ENCODE measurements around the gene CDKL5.
"Not testable (repeated sequence)": the region's sequence is repeated elsewhere in the genome, so short reads cannot be mapped to it uniquely, and the experiment has no call there.

The CDKL5 gene

GRCh38 chrX:18578546-18578945, 153.1 kb downstream of the CDKL5 start:
- DNase-seq, result no peak

DNA sequence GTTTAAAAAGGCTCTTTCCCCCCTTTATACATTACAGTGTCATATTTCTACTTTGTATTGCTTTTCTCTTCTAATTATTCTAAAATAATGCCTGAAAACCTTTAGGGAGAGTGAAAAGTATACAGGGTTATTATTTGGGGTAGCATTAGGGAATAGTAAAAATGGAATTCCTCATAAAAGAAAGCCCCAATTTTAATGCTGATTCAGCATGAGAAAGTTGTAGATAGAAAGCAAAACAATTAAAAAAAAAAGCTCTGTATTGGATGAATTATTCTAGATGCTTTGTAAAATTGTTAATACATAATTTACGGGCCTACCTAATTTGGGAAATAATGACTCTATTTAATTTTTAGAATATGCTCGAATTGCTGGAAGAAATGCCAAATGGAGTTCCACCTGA, 154.1 kb downstream of the CDKL5 start:
- no peak for DNase-seq

GRCh38 chrX:18582910-18583493, 157.6 kb downstream of the CDKL5 start:
- DNase-seq, result no peak

GRCh38 chrX:18589292-18589691, 163.9 kb downstream of the CDKL5 start:
- DNase-seq, result not testable (repeated sequence)

DNA sequence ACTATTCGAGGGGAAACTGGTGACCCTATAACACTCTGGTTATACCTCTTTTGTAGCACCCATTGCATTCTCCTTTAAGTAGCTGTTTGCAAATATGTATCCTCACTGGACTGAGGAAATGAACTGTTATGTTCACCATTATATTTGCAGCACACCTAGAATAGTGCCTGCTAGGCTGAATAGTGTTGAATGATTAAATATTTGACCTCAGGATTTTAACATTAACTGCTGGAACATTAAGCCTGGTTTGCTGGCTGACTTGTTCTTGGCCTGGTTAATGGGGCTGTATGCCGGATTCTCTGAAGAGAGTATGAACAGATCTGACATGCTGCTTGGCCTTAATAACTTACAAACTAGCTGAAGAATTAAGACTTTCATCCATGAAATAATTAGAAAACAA, 166.4 kb downstream of the CDKL5 start:
- no peak for DNase-seq

DNA sequence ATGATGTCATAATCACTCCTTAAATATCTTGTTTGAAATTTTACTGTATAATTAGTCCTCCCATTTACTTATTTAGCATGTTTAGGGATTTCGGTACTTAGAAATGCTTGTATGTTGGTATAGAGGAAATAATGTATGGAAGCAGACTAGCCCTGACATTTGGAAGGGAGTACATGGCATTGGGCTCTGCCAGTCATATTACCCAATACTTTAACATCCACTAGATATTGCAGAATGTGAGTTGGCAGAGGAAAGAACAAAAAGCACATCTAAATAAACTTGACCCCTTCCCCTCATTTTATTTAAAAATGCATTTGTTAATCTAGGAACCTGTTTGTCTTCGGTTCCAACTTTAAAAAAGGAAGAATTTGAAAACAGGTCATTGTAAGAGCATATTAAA, 168.7 kb downstream of the CDKL5 start:
- DNase-seq, result no peak

DNA sequence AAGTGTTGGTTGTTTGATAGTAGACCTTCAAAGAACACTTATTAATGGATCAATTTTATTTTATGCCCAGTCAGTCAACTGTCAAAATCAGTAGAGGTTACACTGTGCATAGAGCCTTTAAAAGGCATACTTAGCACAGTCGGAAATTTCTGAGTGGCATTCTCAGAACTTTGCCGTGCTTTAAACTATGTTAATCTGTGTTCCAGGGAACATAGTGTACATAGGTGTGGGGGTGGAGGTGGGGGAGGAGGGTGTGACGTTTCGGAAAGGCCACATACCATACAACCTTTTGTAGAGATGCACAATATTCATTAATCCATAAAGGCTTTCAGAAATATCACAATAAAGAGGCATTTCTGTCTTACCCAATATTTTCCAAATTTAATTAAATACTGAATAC, 170.7 kb downstream of the CDKL5 start:
- DNase-seq, result no peak

- no peak for DNase-seq
Observed at GRCh38 chrX:18598413-18598812, 173.0 kb downstream of the CDKL5 start.

DNA sequence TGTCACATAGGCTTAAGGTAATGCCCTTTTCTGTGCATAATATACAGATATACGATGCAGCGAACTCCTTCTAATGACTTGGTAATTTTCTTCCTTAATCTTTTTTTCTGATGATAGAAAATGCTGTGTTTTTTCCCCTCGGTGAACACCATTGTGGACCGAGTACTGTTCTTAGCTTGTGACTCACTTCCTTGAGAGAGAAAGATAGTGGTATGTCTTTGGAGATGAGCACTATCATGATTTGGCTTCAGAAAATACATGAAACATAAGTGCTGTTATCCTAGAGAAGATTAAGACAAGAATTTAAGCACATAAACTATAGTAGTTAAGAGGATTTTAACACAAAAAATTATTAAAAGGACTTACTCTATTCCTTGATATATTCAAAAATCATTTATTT, 182.6 kb downstream of the CDKL5 start:
- no peak for DNase-seq

DNA sequence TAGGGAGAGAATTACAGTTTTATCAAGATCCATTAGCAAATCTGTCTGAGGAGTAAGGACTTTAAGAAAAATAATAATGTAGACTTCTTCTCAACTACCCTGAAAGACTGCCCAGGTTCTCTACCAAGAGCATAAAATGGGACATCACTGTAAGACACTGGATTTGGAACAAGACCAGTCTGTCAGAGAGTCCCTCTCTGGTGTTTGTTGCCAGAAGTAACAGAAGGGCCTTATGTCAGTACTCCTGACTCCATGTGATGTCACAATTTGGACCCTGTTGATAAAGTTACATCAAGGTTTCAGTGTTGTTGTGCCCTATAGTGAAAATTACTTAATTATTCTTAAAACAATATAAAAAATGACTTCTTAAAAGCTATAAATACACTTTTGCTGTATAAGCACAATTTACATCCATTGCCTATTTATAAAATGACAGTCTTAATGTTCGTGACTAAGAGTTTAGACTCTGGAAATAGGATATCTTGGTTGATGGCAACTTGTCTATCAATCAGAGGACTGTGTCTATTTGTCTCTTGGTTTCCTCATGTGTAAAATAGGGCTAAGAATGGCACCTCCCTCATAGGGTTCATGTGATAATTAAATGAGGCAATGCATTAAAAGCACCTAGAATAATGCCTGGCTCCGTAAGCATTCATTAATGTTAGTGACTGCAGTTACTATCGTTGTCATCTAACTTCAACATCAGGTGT, 188.7 kb downstream of the CDKL5 start:
- no peak for DNase-seq

DNA sequence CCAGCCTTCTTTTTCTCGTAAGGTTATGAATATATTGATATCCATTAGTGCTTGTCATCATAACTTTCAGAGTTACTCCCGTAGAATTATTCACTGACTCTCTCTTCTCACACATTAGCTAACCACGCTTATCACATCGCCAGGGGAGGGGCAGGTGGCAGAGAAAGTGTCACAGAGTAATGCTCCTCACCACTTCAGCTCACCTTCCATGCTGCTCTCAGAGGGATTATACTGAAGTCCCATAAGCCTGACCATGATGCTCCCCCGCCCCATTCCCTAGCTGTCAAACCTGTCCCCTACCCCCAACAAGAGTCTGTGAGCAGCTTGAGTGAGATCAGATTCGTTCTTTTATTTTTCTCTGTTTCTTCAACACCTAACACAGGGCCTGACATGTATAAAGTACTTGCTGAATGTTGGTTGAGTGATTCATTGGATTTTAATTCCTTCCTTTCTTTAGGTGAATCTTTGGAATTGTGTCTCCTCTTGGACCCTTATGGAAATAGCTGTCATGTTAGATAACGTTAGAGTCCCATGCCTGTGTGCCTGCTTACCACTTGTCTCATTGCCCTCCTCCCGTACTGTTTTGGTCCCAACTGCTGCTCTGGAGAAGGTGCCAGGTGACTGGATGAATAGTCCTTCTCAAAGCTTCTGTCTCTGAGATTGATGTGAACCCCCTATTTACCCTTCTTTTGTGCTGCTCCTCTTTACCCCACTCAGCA, 191.4 kb downstream of the CDKL5 start:
- DNase-seq, result no peak

DNA sequence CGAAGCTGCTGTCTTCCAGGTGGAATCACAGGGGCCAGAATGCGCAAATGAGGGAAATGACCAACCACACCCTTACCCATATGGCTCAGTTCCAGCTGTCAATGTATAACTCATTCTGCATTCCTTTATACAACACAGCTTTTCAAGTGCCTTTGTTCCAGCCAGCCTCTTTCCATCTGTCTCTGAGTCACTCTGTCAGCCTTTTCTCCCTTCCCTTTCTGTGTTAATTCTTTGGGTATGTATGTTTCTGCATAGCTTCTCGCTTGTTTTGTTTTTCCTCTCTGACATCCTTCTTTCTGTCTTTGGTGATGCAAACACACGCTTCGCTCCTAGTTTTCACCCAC, 192.0 kb downstream of the CDKL5 start:
- DNase-seq, result no peak

GRCh38 chrX:18619288-18619687, 193.9 kb downstream of the CDKL5 start:
- DNase-seq, result no peak

DNA sequence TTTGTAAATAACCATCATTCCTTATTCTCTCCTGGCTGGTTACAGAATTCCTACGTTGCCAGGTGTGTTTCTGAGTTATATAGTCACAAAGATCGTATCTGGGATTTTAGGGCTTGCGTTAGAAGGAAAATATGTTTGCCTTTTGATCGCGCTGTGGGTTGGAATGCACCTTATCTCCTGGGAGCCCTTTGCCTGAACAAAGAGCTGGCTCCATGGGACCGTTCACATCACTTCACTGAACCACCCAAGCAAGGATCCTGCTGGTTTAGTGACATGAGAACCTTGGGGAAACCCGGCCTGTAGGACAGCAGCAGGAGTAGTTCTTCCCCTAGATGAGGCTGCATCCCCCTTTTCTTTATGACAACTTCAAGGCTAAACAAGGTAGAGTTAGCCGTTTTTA, 194.9 kb downstream of the CDKL5 start:
- no peak for DNase-seq

DNA sequence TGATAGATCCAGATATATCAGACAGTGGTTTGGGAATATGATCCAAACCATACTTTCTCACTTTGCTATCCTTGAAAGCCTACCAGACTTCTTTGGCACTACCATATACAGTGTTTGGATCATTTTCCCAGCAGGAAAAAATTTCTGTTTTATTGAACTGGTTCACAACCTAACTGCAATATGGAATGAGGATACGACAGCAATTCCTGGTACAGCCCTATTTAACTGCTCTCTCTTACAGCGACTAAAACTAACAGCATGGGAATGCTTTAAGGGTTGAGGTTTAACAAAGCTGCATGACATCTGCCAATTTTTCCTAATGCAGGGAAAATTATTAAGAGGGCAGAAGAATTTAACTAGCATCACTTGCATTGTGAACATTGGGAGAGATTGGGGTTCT, 199.2 kb downstream of the CDKL5 start:
- DNase-seq, result no peak

DNA sequence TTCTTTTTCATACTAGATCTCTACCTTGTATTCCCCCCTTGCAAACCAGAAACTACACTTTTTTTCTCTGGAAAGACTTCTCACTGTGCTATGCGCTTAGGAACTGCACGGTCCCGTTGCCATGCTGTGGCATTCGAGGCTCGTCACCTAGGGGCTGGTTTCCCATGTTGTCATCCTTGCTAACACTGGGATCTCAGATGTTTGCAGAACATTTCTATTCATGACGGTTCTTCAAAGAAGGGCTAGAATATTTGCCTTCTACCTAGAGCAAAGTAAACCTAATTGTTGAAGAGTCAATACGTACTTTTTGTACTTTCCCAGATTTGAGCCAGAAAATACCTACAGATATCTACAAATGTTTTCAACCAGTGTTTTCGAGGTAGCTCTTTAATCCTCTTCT, 205.5 kb downstream of the CDKL5 start:
- no peak for DNase-seq

DNA sequence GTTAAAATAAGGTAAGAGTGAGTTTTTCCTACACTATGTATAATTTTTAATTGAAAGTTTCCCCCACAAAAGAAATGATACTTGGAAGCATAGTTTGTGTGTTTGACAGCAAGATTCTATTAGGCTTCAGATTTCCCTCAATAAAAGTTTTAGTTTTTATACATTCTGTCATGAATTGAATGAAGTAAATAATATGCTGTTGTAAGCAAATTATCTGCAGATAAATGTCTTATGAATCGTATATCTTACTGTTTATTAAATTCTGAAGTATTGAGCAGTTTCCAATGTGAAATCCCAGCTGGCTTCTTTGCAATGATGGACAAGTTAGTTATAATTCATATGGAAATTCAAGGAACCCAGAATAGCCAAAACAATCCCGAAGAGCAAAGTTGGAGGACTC, 213.0 kb downstream of the CDKL5 start:
- no peak for DNase-seq

DNA sequence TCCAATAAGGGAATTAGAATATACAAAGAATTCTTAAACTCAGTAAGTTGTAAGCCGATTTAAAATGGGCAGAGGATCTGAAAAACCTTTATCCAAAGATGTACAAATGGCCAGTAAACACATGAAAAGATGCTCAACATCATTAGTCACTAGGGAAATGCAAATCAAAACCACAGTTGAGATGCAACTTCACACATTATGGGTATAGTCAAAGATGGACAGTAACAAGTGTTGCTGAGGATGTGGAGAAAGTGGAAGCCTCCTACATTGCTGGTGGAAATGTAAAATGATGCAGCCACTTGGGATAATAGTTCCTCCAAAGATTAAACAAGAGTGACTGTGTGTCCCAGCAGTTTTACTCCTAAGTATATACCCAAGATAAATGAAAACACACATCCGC, 213.9 kb downstream of the CDKL5 start:
- DNase-seq, result no peak

DNA sequence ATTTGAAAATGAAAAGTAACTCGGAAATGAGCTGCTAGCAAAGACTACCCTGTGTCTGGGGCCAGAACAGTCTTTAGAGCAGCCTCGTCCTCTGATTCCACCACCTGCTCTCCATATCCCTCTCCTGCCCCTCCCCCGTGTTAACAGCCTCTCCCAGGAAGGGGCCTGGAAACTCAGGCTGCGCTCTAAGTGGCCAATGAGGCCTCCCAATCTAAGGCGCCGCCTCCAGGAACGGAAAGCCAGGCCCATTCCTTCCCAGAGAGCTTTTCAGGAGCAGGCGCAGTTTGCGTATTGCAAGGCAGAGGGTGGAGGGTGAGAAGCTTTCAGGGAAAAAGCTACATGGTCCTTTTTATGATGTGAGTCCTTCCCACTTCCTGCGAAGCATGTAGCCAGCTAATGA, 215.3 kb downstream of the CDKL5 start:
- no peak for DNase-seq

GRCh38 chrX:18643243-18643642, 217.8 kb downstream of the CDKL5 start:
- DNase-seq, result no peak

GRCh38 chrX:18643853-18644252, 218.4 kb downstream of the CDKL5 start:
- DNase-seq, result no peak

- no peak for DNase-seq
Observed at GRCh38 chrX:18647621-18648020, 222.2 kb downstream of the CDKL5 start.

DNA sequence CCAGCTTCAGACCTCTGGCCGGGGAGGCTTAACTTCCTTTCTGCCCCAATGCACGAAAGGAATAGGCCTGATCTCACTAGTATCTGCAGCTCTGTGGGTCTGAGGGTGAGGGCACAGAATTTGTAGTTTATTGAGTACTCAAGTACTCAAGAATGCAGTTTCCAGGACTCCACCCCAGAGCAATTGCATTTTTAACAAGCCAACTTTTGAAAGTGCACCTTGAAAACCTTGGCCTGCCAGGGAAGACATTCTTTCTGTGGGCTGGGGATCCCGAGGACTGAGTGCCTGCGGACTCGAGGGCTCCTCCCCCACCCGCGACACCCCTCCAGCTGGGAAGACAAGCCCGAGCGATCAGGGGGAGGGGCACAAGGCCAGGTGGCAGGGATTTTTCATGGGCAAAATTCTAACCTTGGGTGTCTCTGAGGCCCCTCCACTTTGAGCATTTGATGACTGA, 224.1 kb downstream of the CDKL5 start:
- no peak for DNase-seq

GRCh38 chrX:18650662-18651061, 225.3 kb downstream of the CDKL5 start:
- DNase-seq, result no peak

DNA sequence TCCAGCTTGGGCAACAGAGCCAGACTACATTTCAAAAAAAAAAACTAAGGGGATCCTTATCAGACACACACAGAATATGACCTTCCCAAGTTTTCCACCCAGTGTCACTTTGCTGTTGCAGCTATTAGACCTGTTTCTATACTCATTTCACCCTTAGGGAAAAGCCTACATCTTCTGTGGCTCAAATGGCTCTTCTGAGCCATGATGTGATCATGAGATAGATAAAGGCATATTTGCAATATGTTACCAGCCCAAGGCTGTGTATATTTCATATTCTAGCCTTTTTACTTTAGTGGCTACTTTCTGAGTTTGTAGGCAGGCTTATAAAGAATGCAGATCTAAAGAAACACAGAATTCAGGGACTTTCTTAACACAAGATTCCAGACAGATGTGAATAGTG, 227.2 kb downstream of the CDKL5 start:
- no peak for DNase-seq

All from stimulated activated CD4-positive, alpha-beta T cell treated with anti-CD3 and anti-CD28 coated beads, Interleukin-4, amount 100 ng/mL, for 1 hour (primary cell).